HG02973 (cell line): ENCODE results near the gene TLR10.
"Not testable (repeated sequence)": the region's sequence is repeated elsewhere in the genome, so short reads cannot be mapped to it uniquely, and the experiment has no call there.

ENCODE experiments used
- ATAC-seq: cut with Tn5 transposase; IDR thresholded peaks from one replicate; pipeline ENCODE4 v1.9.1; 2021; ENCODE audit warnings: moderate library complexity; ENCODE audit not compliant: unreplicated experiment

The TLR10 gene

DNA sequence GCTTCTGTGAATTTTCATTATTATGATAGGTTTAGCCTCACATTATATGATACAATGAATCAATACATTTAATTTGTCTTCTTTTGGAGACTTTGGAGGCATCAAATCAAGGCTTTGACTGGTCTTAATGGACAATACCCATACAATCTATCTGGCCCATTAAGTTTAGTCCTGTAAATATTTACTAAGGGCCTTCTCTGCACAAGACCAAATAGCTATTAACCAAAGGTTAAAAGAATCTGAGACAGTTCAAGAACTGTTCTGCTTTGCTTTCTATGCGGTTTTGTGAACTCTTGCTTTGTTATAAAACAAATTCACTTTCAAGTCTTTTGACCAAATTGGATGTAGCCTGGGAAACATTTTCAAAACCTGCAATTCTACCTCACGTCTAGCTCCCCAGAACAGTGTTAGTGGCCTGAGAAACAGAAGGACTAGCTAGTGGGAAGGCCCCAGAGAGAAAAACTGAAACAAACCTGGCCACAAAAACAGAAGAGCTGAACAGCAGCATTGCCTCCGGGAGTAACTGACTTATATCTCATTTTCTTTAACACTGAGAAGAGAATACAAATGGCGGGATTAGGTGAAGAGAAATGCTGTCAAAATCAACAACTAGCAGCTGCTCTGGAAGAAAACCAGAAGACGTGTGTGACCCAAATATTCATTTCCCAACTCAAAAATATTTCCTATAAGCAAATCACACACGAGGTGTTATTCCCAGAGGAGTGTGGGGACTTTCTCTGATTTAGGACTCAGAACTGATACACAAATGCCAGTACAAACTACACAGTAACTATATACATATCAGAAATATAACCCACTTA is 21.3 kb upstream of the TLR10 start:
- peak; percentile 43 for ATAC-seq

- no peak for ATAC-seq
These were observed 20.0 kb upstream of the TLR10 start for GRCh38 chr4:38802561-38803355.

DNA sequence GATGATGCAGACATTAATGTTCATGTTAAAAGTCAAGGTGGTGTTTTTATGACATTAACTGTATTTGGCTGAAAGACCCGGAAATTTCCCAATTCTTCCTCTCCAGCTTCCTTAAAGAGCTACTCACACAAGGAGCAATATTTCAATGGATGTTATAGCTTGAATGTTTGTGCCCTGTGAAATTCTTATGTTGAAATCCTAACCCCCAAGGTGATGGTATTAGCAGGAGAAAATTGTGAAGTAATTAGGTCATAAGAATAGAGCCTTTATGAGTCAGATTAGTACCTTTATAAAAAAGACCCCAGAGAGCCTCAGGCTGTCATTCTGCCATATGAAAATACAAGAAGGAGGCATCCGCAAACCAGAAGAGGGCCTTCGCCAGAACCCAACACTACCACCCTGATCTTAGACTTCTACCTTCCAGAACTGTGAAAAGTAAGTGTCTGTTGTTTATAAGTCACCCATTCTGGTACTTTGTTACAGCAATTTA is 18.2 kb upstream of the TLR10 start:
- ATAC-seq: no peak

GRCh38 chr4:38800366-38800765 is 17.6 kb upstream of the TLR10 start:
- ATAC-seq: no peak

- no peak for ATAC-seq
These were observed 12.3 kb upstream of the TLR10 start for GRCh38 chr4:38795087-38795486.

DNA sequence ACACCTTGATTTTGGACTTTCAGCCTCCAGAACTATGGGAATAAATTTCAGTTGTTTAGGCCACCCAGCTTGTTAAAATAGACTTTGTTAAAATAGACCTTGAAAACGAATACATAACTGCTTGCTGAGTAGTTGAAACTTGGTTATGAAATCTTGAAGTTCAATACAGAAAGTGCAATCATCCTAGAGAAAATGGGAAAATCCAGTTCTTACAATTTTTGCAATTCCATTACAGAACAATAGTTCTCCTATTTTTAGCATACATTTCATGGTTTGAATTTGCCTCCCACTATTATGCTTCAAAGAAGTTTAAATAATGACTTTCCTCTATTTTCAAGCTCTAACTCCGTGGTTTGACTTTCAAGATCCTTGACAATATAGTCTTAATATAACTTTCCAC is 11.3 kb upstream of the TLR10 start:
- ATAC-seq: no peak

- no peak for ATAC-seq
These were observed 8.2 kb upstream of the TLR10 start for GRCh38 chr4:38791010-38791409.

- ATAC-seq: no peak
These were observed 5.5 kb upstream of the TLR10 start for GRCh38 chr4:38788317-38788716.

GRCh38 chr4:38787693-38788092 is 4.9 kb upstream of the TLR10 start:
- no peak for ATAC-seq

GRCh38 chr4:38785901-38786402 is 3.2 kb upstream of the TLR10 start:
- peak; percentile 64 for ATAC-seq

DNA sequence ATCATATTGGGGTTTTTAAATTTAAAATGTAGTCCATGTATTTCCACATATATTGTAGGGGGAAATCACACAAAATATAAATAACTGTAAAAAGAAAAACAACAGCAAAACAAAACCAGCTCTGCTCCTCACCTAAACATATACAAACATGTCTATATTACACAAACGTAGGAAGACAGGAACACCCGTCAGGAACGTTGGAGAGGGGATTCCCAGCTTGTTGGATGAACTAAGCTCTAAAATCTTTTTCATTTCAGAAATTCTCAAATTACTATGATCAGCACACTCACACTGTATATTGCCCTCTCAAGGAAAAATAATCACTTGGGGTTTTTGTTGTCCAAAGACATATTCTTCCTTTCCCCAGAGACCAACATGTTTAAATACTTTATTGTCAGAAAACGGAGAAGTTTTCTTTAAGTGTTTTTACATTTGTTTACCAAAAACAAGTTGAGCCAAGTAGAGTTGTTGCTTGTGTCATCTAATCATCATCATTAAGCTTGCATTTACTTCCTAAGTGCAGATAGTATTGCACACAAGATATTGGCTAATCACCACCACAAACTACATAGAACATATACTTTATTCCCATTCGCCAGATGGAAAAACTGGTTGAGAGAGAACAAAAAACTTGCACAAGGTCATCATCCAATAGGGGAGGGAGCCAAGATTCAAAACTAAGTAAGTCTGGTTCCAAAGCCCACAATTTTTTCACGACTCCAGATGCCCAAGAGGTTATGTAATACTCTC is 2.4 kb upstream of the TLR10 start:
- no peak for ATAC-seq

GRCh38 chr4:38784141-38784540 is 1.4 kb upstream of the TLR10 start:
- no peak for ATAC-seq

GRCh38 chr4:38783109-38783460 is 295 bp upstream of the TLR10 start:
- ATAC-seq: no peak

DNA sequence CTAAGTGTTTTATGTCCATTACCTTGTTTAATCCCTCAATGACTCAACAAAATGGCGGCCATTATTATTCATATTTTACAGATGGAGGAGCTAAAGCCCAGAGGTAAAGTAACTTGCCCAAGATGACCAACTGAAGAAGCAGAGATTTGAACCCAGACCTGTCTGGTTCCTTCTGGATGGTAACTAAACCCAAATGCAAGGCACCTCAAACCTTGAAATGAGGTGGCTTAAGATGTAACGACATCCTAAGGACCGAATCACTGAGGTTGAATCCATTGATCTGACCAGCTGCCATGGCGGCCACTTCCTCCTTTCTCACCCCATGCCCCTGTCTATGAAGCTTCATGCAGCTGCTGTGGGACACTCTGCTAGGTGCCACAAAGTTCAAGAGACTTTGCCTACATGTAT is 932 bp downstream of the TLR10 start:
- ATAC-seq: no peak

DNA sequence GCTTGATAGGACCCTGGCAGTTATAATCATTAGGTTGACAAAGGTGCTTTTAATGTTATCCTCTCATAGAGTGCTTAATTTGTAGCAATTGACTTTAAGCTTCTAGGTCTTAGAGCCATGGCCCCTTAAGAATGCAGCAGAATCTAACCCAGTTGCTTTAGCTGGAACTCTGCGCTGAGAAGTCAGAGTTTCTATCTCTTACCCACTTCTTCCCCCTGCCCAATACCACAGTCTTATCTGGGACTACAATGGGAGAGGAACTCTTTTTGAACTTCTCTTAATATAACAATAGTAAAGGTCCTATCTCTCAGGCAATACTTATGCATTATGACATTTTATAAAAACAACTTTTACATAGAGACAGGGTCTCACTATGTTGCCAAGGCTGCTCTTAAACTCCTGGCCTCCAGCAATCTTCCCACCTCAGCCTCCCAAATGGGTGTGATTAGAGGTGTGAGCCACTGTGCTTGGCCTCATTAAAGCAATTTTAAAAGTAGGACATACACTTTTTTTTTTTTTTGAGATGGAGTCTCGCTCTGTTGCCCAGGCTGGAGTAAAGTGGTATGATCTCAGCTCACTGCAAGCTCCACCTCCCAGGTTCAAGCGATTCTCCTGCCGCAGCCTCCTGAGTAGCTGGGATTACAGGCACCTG is 1.8 kb downstream of the TLR10 start:
- no peak for ATAC-seq

DNA sequence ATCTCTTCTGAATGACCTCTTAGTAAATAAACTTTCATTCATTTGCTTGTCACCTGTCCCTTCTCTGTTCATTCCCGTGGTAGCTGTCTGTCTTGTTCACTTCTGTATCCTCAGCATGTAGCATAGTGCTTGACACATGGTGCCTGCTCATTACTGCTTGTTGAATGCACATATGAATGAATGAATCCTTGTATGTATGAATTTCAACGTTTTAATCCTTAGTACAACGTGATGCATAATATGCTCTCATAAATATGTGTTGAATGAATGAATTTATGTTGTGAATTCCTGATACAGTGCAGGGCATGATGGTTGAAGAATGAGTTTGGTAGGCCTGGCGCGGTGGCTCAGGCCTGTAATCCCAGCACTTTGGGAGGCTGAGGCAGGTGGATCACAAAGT is 3.0 kb downstream of the TLR10 start:
- ATAC-seq: no peak

- not testable (repeated sequence) for ATAC-seq
These were observed 4.9 kb downstream of the TLR10 start for GRCh38 chr4:38777925-38778324.

DNA sequence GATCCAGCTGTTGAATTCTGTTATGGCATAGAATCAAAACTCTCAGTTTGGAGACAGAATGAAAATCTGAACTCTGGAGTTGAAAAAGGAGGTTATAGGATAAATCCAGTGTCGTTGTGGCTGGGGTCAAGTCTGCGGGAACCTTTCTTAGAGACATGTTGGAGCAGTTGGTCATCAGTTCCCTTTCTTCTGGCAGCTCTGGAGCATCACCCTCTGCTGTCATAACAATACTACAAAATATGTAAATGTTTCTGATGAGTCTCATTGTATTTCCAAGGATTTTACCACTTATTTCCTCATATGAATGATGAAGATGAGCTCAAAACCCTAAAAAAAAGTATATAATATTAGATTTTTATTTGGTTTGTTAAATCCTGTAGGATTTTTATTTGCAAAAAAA is 7.5 kb downstream of the TLR10 start:
- ATAC-seq: no peak

DNA sequence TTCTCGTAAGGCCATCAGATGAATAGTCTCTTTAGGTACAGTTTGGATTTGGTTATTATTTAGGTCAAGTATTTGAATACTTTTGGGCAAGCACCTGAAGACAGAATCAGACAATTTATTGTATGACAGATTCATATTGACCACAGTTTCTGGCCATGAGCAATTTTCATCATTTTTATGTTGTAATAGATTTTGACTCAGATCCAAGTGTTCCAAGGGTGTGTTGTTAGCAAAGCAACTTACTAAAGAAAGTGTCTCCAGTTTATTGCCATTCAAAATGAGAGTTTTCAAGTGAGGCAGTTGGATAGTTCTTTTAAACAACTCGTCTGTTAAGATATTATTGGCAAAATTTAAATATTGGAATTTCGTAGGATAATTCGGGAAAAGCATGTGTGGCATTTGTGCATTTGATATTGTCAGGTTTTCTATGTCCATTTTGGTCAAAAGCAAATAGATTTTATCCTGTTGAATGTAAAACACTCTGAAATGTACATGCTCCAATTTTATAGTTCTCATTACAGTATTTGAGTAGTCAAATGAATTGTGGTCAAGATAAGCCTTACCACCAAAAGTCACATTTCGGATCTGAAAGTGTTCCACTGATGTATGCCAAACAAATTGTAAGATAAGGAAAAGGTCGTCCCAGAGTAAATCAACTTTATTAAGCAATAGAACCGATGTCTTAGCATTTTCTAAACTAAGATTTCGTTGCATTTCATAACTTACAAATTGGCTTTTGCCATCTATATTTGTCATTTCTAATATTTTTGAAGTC is 8.4 kb downstream of the TLR10 start:
- ATAC-seq: no peak

DNA sequence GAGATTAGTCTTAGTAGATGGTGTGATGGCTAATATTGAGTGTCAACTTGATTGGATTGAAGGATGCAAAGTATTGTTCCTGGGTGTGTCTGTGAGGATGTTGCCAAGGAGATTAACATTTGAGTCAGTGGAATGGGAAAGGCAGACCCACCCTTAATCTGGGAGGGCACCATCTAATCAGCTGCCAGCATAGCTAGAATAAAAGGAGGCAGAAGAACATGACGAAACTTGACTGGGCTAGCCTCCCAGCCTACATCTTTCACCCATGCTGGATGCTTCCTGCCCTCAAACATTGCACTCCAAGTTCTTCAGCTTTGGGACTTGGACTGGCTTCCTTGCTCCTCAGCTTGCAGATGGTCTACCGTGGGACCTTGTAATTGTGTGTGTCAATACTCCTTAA is 12.5 kb downstream of the TLR10 start:
- ATAC-seq: not testable (repeated sequence)
